ENCODE measurements around the gene HIPK3.

Gene HIPK3

DNA sequence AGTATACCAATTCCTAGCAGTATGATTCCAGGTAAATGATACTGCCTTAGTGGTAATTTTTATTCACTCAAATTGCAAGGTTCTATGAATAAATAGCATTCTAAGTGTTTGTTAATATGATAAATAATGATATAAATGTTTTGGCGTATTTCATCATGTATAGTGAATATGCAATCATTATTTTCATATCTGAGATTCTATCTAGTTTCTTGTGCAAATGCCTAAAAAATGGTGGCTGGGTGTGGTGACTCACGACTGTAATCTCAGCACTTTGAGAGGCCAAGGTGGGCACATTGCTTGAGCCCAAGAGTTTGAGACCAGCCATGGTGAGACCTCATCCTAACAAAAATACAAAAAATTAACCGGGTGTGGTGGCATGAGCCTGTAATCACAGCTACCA lies 13.9 kb downstream of the HIPK3 start:
- Histone ChIP-seq H3K36me3 (ENCODE audit: control insufficient read depth in 2 of 2, insufficient read depth in 1 of 2, low read length in 2 of 2) (no peaks in the 10 kb centered on the region; a peak in 1 of 3 replicates), H3K4me1 (ENCODE audit: control insufficient read depth, insufficient read depth, low read length) (peaks cover 3% of the 10 kb centered on the region; the same call in 1 of the 2 replicates), H3K9me3 (ENCODE audit: control insufficient read depth, insufficient read depth, low read depth, low read length) (no peaks in the 10 kb centered on the region), H3K27ac (ENCODE audit: extremely low read depth, low read depth, low read length) (no peak overlapping the region), H3K4me3 (ENCODE audit: low read depth, low read length) (no peak overlapping the region)
- no peak for TF ChIP-seq GLI4 (tag by site-specific recombination; IDR thresholded peaks at IDR 0.05)
- TF ChIP-seq FEZF1 (tag by site-specific recombination; IDR thresholded peaks at IDR 0.05): no peak
- no peak for TF ChIP-seq ZIC2 (tag by site-specific recombination; IDR thresholded peaks at IDR 0.05)
- TF ChIP-seq ZNF112 (tag by site-specific recombination; IDR thresholded peaks at IDR 0.05): no peak
- TF ChIP-seq, protein P1, sequence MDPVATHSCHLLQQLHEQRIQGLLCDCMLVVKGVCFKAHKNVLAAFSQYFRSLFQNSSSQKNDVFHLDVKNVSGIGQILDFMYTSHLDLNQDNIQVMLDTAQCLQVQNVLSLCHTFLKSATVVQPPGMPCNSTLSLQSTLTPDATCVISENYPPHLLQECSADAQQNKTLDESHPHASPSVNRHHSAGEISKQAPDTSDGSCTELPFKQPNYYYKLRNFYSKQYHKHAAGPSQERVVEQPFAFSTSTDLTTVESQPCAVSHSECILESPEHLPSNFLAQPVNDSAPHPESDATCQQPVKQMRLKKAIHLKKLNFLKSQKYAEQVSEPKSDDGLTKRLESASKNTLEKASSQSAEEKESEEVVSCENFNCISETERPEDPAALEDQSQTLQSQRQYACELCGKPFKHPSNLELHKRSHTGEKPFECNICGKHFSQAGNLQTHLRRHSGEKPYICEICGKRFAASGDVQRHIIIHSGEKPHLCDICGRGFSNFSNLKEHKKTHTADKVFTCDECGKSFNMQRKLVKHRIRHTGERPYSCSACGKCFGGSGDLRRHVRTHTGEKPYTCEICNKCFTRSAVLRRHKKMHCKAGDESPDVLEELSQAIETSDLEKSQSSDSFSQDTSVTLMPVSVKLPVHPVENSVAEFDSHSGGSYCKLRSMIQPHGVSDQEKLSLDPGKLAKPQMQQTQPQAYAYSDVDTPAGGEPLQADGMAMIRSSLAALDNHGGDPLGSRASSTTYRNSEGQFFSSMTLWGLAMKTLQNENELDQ (tag by site-specific recombination; IDR thresholded peaks at IDR 0.05; ENCODE audit: low read depth): no peak
- TF ChIP-seq, protein P2, sequence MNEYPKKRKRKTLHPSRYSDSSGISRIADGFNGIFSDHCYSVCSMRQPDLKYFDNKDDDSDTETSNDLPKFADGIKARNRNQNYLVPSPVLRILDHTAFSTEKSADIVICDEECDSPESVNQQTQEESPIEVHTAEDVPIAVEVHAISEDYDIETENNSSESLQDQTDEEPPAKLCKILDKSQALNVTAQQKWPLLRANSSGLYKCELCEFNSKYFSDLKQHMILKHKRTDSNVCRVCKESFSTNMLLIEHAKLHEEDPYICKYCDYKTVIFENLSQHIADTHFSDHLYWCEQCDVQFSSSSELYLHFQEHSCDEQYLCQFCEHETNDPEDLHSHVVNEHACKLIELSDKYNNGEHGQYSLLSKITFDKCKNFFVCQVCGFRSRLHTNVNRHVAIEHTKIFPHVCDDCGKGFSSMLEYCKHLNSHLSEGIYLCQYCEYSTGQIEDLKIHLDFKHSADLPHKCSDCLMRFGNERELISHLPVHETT (tag by site-specific recombination; IDR thresholded peaks at IDR 0.05): no peak
- TF ChIP-seq ZNF830 (tag by site-specific recombination; IDR thresholded peaks at IDR 0.05; ENCODE audit: low read depth): no peak
- no peak for TF ChIP-seq KLF16 (tag by site-specific recombination; IDR thresholded peaks at IDR 0.05)
- TF ChIP-seq KLF10 (tag by site-specific recombination; IDR thresholded peaks at IDR 0.05): no peak
- no peak for TF ChIP-seq ZFHX2 (tag by site-specific recombination; conservative IDR thresholded peaks at IDR 0.05)
- no peak for TF ChIP-seq GFI1B (tag by site-specific recombination; IDR thresholded peaks at IDR 0.05)
- TF ChIP-seq, protein P3, sequence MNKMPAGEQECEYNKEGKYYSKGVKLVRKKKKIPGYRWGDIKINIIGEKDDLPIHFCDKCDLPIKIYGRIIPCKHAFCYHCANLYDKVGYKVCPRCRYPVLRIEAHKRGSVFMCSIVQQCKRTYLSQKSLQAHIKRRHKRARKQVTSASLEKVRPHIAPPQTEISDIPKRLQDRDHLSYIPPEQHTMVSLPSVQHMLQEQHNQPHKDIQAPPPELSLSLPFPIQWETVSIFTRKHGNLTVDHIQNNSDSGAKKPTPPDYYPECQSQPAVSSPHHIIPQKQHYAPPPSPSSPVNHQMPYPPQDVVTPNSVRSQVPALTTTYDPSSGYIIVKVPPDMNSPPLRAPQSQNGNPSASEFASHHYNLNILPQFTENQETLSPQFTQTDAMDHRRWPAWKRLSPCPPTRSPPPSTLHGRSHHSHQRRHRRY (tag by site-specific recombination; IDR thresholded peaks at IDR 0.05): no peak
- no peak for TF ChIP-seq MYNN (tag by site-specific recombination; IDR thresholded peaks at IDR 0.05; ENCODE audit: borderline replicate concordance)
- no peak for TF ChIP-seq ZNF169 (tag by site-specific recombination; IDR thresholded peaks at IDR 0.05)
- no peak for TF ChIP-seq TSHZ1 (tag by site-specific recombination; IDR thresholded peaks at IDR 0.05; ENCODE audit: borderline replicate concordance)
- CTCF ChIA-PET: no interaction called here
- POLR2A ChIA-PET: no interaction called here

DNA sequence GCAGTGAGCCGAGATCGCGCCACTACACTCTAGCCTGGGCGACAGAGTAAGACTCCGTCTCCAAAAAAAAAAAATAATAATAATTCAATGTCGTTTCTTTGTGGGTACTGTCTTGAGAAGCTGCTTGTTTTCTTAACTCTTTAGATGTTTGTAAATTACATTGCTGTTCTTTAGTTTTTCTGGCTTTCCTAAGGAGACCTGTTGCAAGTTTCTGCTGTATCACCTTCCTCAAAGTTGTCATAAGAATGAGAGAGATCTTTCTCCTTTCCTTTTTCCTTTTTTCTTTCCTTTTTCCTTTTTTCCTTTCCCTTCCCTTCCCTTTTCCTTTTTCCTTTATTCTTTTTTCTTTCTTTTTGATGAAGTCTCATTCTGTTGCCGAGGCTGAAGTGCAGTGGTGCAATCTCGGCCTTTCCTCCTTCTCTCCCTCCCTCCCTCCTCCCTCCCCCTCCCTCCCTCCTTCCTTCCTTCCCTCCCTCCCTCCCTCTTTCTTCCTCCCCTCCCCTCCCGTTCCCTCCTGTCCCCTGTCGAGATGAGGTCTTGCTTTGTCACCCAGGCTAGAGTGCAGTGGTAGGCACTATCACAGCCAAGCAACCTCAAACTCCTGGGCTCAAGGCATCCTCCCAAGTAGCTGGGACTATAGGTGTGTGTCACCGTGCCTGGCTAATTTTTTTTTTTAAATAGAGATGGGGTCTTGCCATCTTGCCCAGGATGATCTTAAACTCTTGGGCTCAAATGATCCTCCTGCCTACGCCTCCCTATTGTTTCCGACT lies 15.3 kb downstream of the HIPK3 start:
- peaks cover 3% of the 10 kb centered on the region; the same call in 1 of the 2 replicates for H3K4me1 ChIP-seq (ENCODE audit: control insufficient read depth, insufficient read depth, low read length)
- no peaks in the 10 kb centered on the region; a peak in 1 of 3 replicates for H3K36me3 ChIP-seq (ENCODE audit: control insufficient read depth in 2 of 2, insufficient read depth in 1 of 2, low read length in 2 of 2)
- TF ChIP-seq SP7 (tag by site-specific recombination; IDR thresholded peaks at IDR 0.05) (no peak), ZNF292 (tag by site-specific recombination; IDR thresholded peaks at IDR 0.05; ENCODE audit: borderline replicate concordance, low read depth) (no peak), ZNF747 (tag by site-specific recombination; IDR thresholded peaks at IDR 0.05) (no peak), ZBTB20 (tag by site-specific recombination; IDR thresholded peaks at IDR 0.05) (no peak), SCRT2 (tag by site-specific recombination; IDR thresholded peaks at IDR 0.05) (peak; percentile 77), ZNF600 (tag by site-specific recombination; IDR thresholded peaks at IDR 0.05) (no peak), ZNF621 (tag by site-specific recombination; IDR thresholded peaks at IDR 0.05) (no peak), ZNF366 (tag by site-specific recombination; conservative IDR thresholded peaks at IDR 0.05) (0 out of 2 replicates have a peak, but pooled peaks have one; percentile 11), ZNF175 (tag by site-specific recombination; IDR thresholded peaks at IDR 0.05) (no peak), SCRT1 (tag by site-specific recombination; IDR thresholded peaks at IDR 0.05; ENCODE audit: borderline replicate concordance) (peak; percentile 68; the same call in 1 of the 2 replicates), PRDM1 (tag by site-specific recombination; IDR thresholded peaks at IDR 0.05) (peak; percentile 94)
- H3K4me3 ChIP-seq (ENCODE audit: low read depth, low read length): no peak overlapping the region
- POLR2A ChIA-PET: interaction anchor here (0.5 kb wide), 1 partner anchor 132 kb away, joined by 3 read pairs; no protein-coding TSS in a partner anchor
- CTCF ChIA-PET: no interaction called here
- no peaks in the 10 kb centered on the region for H3K9me3 ChIP-seq (ENCODE audit: control insufficient read depth, insufficient read depth, low read depth, low read length)
- no peak overlapping the region for H3K27ac ChIP-seq (ENCODE audit: extremely low read depth, low read depth, low read length)
